HEK293 (cell line): ENCODE results near the gene ATP6V1B1.

ENCODE experiments used
- CTCF ChIA-PET: fragments of 350-600 bp; formaldehyde crosslinking; extraction: SDS; loops from one replicate; lab custom pipeline; 2021; ENCODE audit warnings: antibody characterized with exemption; lab: Yijun Ruan, JAX
- POLR2A ChIA-PET: fragments of 300-600 bp; formaldehyde crosslinking; extraction: SDS; loops from one replicate; lab custom pipeline; 2020; ENCODE audit warnings: antibody characterized with exemption, inconsistent platforms; lab: Yijun Ruan, JAX
- H3K27ac ChIP-seq: fragments of 200-500 bp; sonication (Bioruptor generic); 2 replicates; pipeline ENCODE4 v1.5.1; 2014; ENCODE audit warnings: low read depth, low read length, control low read depth, inconsistent platforms; ENCODE audit errors: extremely low read depth
- H3K36me3 ChIP-seq, 2 experiments: fragments of 200-500 bp in 1 of 2; sonication (Bioruptor generic) in 1 of 2; 1 replicate in 1 of 2; 2 replicates in 1 of 2; pipeline ENCODE4 v1.5.1; 2014 to 2017; ENCODE audit warnings: inconsistent platforms in 2 of 2, low read length in 2 of 2; ENCODE audit not compliant: control insufficient read depth in 2 of 2, insufficient read depth in 1 of 2
- H3K4me1 ChIP-seq: fragments of 200-500 bp; sonication (Bioruptor generic); 2 replicates; pipeline ENCODE4 v1.5.1; 2014; ENCODE audit warnings: mild to moderate bottlenecking, low read length, inconsistent platforms; ENCODE audit not compliant: control insufficient read depth, insufficient read depth
- H3K4me3 ChIP-seq: 2 replicates; pipeline ENCODE4 v1.5.1; 2011; ENCODE audit warnings: low read depth, mild to moderate bottlenecking, control low read depth, low read length, moderate library complexity
- H3K9me3 ChIP-seq: fragments of 200-500 bp; sonication (Bioruptor generic); 2 replicates; pipeline ENCODE4 v1.5.1; 2014; ENCODE audit warnings: low read depth, low read length, inconsistent platforms; ENCODE audit not compliant: control insufficient read depth, insufficient read depth
- ATF2 ChIP-seq: fragments of 450-650 bp; formaldehyde crosslinking; IDR thresholded peaks from 2 replicates; pipeline ENCODE4 v1.5.1; 2016; ENCODE audit warnings: missing biosample characterization, missing genetic modification characterization, low read depth
- BCL11A ChIP-seq: fragments of 450-650 bp; formaldehyde crosslinking; IDR thresholded peaks from 2 replicates; pipeline ENCODE4 v1.5.1; 2016; ENCODE audit warnings: low read depth, missing biosample characterization, missing genetic modification characterization
- GLIS2 ChIP-seq: fragments of 450-650 bp; formaldehyde crosslinking; IDR thresholded peaks from 2 replicates; pipeline ENCODE4 v1.5.1; 2016; ENCODE audit warnings: missing biosample characterization, missing genetic modification characterization
- OVOL3 ChIP-seq: fragments of 450-650 bp; formaldehyde crosslinking; IDR thresholded peaks from 2 replicates; pipeline ENCODE4 v1.5.1; 2016; ENCODE audit warnings: missing biosample characterization, missing genetic modification characterization
- SCRT1 ChIP-seq: fragments of 450-650 bp; formaldehyde crosslinking; IDR thresholded peaks from 2 replicates; pipeline ENCODE4 v1.5.1; 2016; ENCODE audit warnings: missing biosample characterization, missing genetic modification characterization, borderline replicate concordance
- SCRT2 ChIP-seq: fragments of 450-650 bp; formaldehyde crosslinking; IDR thresholded peaks from 2 replicates; pipeline ENCODE4 v1.5.1; 2016; ENCODE audit warnings: missing biosample characterization, missing genetic modification characterization
- ZBTB11 ChIP-seq: fragments of 450-650 bp; formaldehyde crosslinking; conservative IDR thresholded peaks from 2 replicates; pipeline ENCODE4 v1.5.1; 2016; ENCODE audit warnings: low read depth, missing biosample characterization, missing genetic modification characterization
- ZFHX2 ChIP-seq: fragments of 450-650 bp; formaldehyde crosslinking; conservative IDR thresholded peaks from 2 replicates; pipeline ENCODE4 v1.5.1; 2016; ENCODE audit warnings: missing biosample characterization, missing genetic modification characterization
- ZNF133 ChIP-seq: fragments of 450-650 bp; formaldehyde crosslinking; IDR thresholded peaks from 2 replicates; pipeline ENCODE4 v1.5.1; 2016; ENCODE audit warnings: missing biosample characterization, missing genetic modification characterization
- ZNF169 ChIP-seq: fragments of 450-650 bp; formaldehyde crosslinking; IDR thresholded peaks from 2 replicates; pipeline ENCODE4 v1.5.1; 2016; ENCODE audit warnings: missing biosample characterization, missing genetic modification characterization
- ZNF175 ChIP-seq: fragments of 450-650 bp; formaldehyde crosslinking; IDR thresholded peaks from 2 replicates; pipeline ENCODE4 v1.5.1; 2016; ENCODE audit warnings: missing biosample characterization, missing genetic modification characterization
- ZNF202 ChIP-seq: fragments of 450-650 bp; formaldehyde crosslinking; IDR thresholded peaks from 2 replicates; pipeline ENCODE4 v1.5.1; 2016; ENCODE audit warnings: missing biosample characterization, missing genetic modification characterization, borderline replicate concordance
- ZNF266 ChIP-seq: fragments of 450-650 bp; formaldehyde crosslinking; IDR thresholded peaks from 2 replicates; pipeline ENCODE4 v1.5.1; 2016; ENCODE audit warnings: missing biosample characterization, missing genetic modification characterization, low read depth
- ZNF280C ChIP-seq: fragments of 450-650 bp; formaldehyde crosslinking; IDR thresholded peaks from 2 replicates; pipeline ENCODE4 v1.5.1; 2016; ENCODE audit warnings: missing biosample characterization, missing genetic modification characterization
- ZNF292 ChIP-seq: fragments of 450-650 bp; formaldehyde crosslinking; IDR thresholded peaks from 2 replicates; pipeline ENCODE4 v1.5.1; 2016; ENCODE audit warnings: low read depth, missing biosample characterization, missing genetic modification characterization, borderline replicate concordance
- ZNF398 ChIP-seq: fragments of 450-650 bp; formaldehyde crosslinking; IDR thresholded peaks from 2 replicates; pipeline ENCODE4 v1.5.1; 2017; ENCODE audit warnings: missing biosample characterization, missing genetic modification characterization
- ZNF416 ChIP-seq: fragments of 450-650 bp; formaldehyde crosslinking; IDR thresholded peaks from 2 replicates; pipeline ENCODE4 v1.5.1; 2016; ENCODE audit warnings: missing biosample characterization, missing genetic modification characterization
- ZNF561 ChIP-seq: fragments of 450-650 bp; IDR thresholded peaks from 2 replicates; pipeline ENCODE4 v1.5.1; 2018; ENCODE audit warnings: missing biosample characterization, missing genetic modification characterization, borderline replicate concordance
- ZNF626 ChIP-seq: fragments of 450-650 bp; sonication (Bioruptor Pico); formaldehyde crosslinking; IDR thresholded peaks from 2 replicates; pipeline ENCODE4 v1.5.1; 2018; ENCODE audit warnings: missing biosample characterization, missing genetic modification characterization, inconsistent platforms
- ZNF843 ChIP-seq: fragments of 450-650 bp; formaldehyde crosslinking; IDR thresholded peaks from 2 replicates; pipeline ENCODE4 v1.5.1; 2016; ENCODE audit warnings: missing biosample characterization, missing genetic modification characterization

ATP6V1B1 gene

GRCh38 chr2:70887208-70887549 lies 48.5 kb upstream of the ATP6V1B1 start (continued):
- TF ChIP-seq ATF2 (tag by site-specific recombination) (no peak), ZNF843 (tag by site-specific recombination) (no peak), OVOL3 (tag by site-specific recombination) (no peak)

- POLR2A ChIA-PET, result interaction anchor here (0.8 to 1.3 kb wide), 2 partner anchors 11 to 14 kb away, joined by 4 to 6 read pairs; no protein-coding TSS in a partner anchor
- no peaks in the 10 kb centered on the region; the same call in 1 of the 2 replicates for H3K4me1 ChIP-seq
- H3K36me3 ChIP-seq, result no peaks in the 10 kb centered on the region
- no peaks in the 10 kb centered on the region for H3K9me3 ChIP-seq
- TF ChIP-seq ZNF416 (tag by site-specific recombination), result no peak
- TF ChIP-seq, all 188 proteins: peak for 0
- peak overlapping the region; percentile 33 for H3K4me3 ChIP-seq
- H3K27ac ChIP-seq, result peak overlapping the region; percentile 11; the same call in 1 of the 2 replicates
- CTCF ChIA-PET, result interaction anchor here (0.6 to 1.2 kb wide), 3 partner anchors 18 to 61 kb away, joined by 3 to 5 read pairs (median 4); no protein-coding TSS in a partner anchor
Measured at GRCh38 chr2:70887550-70888246, 48.0 kb upstream of the ATP6V1B1 start.

GRCh38 chr2:70888366-70888922 lies 47.3 kb upstream of the ATP6V1B1 start:
- Histone ChIP-seq H3K4me1 (no peaks in the 10 kb centered on the region; the same call in 1 of the 2 replicates), H3K4me3 (no peak overlapping the region), H3K36me3 (no peaks in the 10 kb centered on the region), H3K9me3 (no peaks in the 10 kb centered on the region), H3K27ac (no peak overlapping the region)
- POLR2A ChIA-PET, result interaction anchor here (0.8 to 1.3 kb wide), 2 partner anchors 10 to 13 kb away, joined by 4 to 6 read pairs; no protein-coding TSS in a partner anchor
- CTCF ChIA-PET, result interaction anchor here (0.6 to 1.2 kb wide), 3 partner anchors 19 to 60 kb away, joined by 3 to 5 read pairs (median 4); no protein-coding TSS in a partner anchor
- no peak for TF ChIP-seq ZNF292 (tag by site-specific recombination)
- TF ChIP-seq ZNF398 (tag by site-specific recombination), result no peak
- TF ChIP-seq ZNF169 (tag by site-specific recombination), result no peak
- no peak for TF ChIP-seq ZNF280C
- no peak for TF ChIP-seq ZNF202
- no peak for TF ChIP-seq SCRT2
- no peak for TF ChIP-seq ZNF175 (tag by site-specific recombination)
- TF ChIP-seq ATF2 (tag by site-specific recombination), result no peak
- TF ChIP-seq ZNF626 (tag by site-specific recombination), result no peak
- TF ChIP-seq BCL11A (tag by site-specific recombination), result no peak
- TF ChIP-seq ZNF266 (tag by site-specific recombination), result no peak
- no peak for TF ChIP-seq ZNF561 (tag by site-specific recombination)
- no peak for TF ChIP-seq GLIS2 (tag by site-specific recombination)
- no peak for TF ChIP-seq ZNF133 (tag by site-specific recombination)
- TF ChIP-seq ZBTB11, result no peak
- no peak for TF ChIP-seq SCRT1
- TF ChIP-seq ZFHX2 (tag by site-specific recombination), result no peak
